ENCODE results near the gene NUDT16.

Gene NUDT16

DNA sequence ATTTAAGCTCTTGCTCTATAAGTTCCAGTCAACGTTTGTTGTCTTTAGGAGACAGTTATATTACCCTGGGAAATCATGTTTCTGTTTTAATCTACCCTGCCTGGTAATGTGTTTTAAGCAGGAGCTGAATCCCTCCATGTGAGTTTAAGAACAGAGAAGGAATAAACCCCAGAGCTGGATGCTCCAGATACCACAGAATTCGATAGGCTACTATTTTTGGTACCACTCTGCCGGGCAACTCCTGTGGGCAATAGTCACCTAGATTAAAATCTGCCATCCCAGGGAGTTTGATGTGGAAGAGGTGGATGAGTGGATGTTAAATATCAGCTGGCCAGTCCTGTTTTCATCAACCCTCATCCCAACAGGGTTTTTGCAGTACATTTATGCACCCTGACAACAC, 20.4 kb downstream of the NUDT16 start:
- H3K27ac ChIP-seq: no peak overlapping the region
- TF ChIP-seq CTCF (conservative IDR thresholded peaks at IDR 0.05) (no peak), ZFX (IDR thresholded peaks at IDR 0.05) (no peak)

DNA sequence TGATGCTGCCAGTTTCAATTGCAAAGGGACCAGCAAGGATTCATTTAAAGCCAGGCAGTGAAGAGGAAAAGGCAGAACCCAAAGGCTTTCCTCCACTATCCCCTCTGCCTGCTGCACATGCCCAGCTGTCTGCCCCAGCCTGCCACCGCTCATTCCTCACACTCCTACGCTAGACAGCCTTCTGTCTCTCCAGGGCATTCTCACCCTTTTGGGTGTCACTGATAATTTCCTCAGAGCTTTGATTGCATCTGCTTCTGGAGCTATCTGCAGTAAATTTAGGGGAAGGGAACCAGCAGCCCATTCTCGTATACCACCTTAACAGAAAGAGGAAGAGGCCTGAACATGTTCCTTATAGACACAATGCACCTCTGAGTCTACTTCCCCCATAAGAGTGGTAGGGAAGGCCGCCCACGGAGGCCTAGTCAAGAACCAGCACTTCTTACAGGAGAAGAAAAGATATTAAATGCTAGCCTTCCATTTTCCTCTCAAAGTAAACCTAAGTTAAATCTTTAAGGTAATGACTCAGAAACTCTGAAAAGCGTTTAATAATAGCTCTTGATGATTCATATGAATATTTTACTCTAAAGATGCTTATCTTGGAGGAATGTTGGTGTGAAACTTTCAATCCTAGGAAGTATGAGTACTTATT, 20.9 kb downstream of the NUDT16 start:
- TF ChIP-seq CTCF (conservative IDR thresholded peaks at IDR 0.05) (no peak), ZFX (IDR thresholded peaks at IDR 0.05) (no peak)
- H3K27ac ChIP-seq: no peak overlapping the region

- TF ChIP-seq ZFX (IDR thresholded peaks at IDR 0.05) (no peak), CTCF (conservative IDR thresholded peaks at IDR 0.05) (no peak)
- no peak overlapping the region for H3K27ac ChIP-seq
Measured at GRCh38 chr3:131403216-131403895, 21.8 kb downstream of the NUDT16 start.

DNA sequence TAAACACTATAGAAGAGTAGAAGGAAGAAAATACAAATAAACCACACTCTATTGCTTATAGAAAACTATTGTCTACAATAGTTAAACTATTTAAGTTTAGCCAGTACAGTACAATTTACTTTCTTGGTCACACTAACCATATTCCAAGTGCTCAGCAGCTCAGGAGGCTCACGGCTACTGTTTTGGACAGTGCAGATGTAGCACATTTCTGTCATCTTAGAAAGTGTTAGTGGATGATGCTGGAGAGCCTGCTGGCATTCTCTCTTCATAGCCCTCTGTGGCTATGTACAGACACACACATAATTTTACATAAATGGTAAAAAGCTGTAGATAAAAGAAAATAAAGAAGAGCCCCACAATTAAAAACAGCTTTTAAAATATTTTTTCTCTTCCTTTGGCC, 23.8 kb downstream of the NUDT16 start:
- TF ChIP-seq CTCF (conservative IDR thresholded peaks at IDR 0.05): no peak
- no peak overlapping the region for H3K27ac ChIP-seq

- H3K27ac ChIP-seq: no peak overlapping the region
- no peak for TF ChIP-seq ZFX (IDR thresholded peaks at IDR 0.05)
- TF ChIP-seq CTCF (conservative IDR thresholded peaks at IDR 0.05): no peak
Measured at GRCh38 chr3:131406274-131406673, 24.7 kb downstream of the NUDT16 start.

- no peak overlapping the region for H3K27ac ChIP-seq
- TF ChIP-seq CTCF (conservative IDR thresholded peaks at IDR 0.05) (no peak), ZFX (IDR thresholded peaks at IDR 0.05) (no peak)
Measured at GRCh38 chr3:131417751-131418150, 36.2 kb downstream of the NUDT16 start.

DNA sequence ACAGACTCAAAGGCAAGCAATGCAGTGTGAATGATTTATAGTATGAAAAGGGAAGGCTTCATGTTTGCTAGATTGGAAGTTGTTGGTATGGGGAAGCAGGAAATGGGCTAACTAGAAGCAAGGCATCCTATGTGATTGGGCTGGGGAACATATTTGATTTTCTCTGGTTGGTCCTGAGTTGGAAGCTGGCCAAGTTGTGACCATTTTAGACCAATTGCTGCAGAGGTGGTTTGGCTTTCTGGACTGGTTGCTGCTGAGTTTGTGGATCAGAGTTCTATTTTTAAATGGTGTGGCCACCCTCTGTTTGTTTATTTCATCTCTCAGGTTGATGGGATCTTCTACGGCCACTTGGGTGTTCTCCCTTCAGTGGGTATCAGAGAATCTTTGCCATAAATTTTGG, 39.7 kb downstream of the NUDT16 start:
- TF ChIP-seq CTCF (conservative IDR thresholded peaks at IDR 0.05): no peak
- TF ChIP-seq ZFX (IDR thresholded peaks at IDR 0.05): no peak
- no peak overlapping the region; the same call in 1 of the 2 replicates for H3K27ac ChIP-seq

Measured in C4-2B (cell line).